Adipose tissue (tissue), 3 donors: ENCODE results near the gene LBHD2. TPM values are rescaled to one million over a fixed set of nuclear protein-coding genes. Genes with fewer than 3 reads are reported as not detected.

Source experiments
- H3K27ac ChIP-seq: one replicate; pipeline ENCODE4 v1.5.1; 2013; ENCODE audit warnings: low read depth, low read length
- WGBS, 3 donors: extraction: QIAGEN DNeasy Blood & Tissue Kit; methylation state at CpG; one replicate each; pipeline ENCODE4 v1.1.7; 2013; 5-methylcytosine and 5-hydroxymethylcytosine counted together
- polyA plus RNA-seq, 3 donors: library from polyadenylated mRNA; stranded (reverse); fragments of 200-250 nt; gene quantifications; one replicate each; pipeline ENCODE4 v1.2.3, GENCODE V29; 2013
- donor health status: healthy with polysubstance abuse.
- donor health status: Bipolar disorder and iron deficiency.
- donor health status: healthy.

The LBHD2 gene
- polyA plus RNA-seq, 3 donors: 0.09 to 3.6 (median 1.2) TPM

DNA sequence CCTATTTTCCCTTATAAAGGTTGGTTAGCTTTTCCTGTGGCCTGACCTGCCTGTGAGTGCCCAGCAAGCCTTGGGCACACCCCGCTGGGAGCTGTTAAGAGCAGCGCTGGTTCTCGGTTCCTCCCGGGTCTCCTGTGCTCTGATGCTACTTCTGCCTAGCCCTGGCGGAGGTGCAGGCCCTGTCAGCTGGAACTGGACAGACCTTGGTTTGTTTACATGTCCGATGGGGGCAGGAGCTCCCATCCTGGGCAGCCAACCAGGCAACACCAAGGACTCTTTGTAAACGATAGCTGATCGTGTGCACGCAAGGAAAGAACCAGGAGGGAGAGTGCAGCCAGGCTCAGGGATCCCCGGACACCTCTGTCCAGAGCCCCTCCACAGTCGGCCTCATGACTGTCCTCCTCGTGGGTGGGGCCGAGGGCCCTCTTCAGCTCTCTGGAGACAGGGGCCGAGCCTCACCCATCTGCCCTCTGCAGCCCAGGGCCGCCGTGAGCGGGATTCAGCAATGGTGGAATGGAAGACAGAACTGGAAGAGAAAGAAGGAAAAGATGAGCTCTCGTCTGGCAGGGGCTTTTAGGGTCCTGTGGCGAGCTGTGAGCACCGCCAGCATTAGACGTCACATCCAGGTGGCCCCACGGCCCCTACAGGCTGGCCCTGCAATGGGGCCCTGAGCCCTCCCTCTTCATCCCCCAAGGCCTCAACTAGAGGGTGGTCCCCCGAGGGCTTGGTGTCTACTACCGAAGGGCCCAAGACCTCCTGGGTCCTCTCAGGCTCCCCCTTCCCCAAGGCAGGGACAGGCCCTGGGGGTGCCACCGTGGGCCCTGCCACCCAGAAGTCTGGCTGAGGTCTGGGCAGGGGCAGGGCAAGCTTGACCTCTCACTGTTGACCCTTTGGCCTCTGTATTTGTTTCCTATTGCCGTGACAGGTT lies 51.6 kb downstream of the LBHD2 start:
- 85 to 88% (median 87%) methylated on average over 26 of the region's 26 CpGs for WGBS, 3 donors
- H3K27ac ChIP-seq: no peak overlapping the region

GRCh38 chr14:103136388-103137271 lies 52.6 kb downstream of the LBHD2 start:
- WGBS, 3 donors: 58 to 76% (median 60%) methylated on average over 20 of the region's 20 CpGs
- no peak overlapping the region for H3K27ac ChIP-seq

DNA sequence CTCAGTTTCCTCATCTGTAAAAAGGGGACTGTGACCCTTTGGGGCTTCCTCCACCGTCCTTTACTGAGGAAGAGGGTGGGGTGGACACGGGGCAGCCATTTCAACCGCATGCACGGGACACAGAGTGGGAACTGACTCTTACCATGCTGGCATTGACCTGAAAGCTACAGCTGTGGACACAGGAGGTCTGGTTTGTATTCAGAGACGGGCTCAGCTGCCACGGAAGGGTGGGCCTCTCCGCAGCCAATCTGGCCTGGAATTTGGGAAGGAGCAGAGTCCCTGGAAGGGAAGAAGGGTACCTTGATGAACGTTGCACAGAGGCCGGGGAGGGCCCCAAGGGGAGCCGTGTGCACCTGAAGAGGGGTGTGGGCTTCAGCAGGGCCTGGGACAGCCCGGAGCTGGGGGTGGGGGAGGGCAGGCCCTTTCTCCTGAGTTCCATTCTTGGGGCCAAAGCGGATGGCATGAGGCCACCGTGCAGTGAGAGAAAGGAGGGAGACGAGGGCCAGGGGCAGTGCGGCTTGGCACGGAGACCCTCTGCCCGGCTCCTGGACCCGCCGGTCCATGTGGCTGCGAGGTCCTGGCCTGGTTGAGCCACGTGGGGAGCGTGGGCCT lies 53.8 kb downstream of the LBHD2 start:
- H3K27ac ChIP-seq: no peak overlapping the region
- WGBS, 3 donors: 72 to 82% (median 80%) methylated on average over 15 to 22 of the region's 22 CpGs

DNA sequence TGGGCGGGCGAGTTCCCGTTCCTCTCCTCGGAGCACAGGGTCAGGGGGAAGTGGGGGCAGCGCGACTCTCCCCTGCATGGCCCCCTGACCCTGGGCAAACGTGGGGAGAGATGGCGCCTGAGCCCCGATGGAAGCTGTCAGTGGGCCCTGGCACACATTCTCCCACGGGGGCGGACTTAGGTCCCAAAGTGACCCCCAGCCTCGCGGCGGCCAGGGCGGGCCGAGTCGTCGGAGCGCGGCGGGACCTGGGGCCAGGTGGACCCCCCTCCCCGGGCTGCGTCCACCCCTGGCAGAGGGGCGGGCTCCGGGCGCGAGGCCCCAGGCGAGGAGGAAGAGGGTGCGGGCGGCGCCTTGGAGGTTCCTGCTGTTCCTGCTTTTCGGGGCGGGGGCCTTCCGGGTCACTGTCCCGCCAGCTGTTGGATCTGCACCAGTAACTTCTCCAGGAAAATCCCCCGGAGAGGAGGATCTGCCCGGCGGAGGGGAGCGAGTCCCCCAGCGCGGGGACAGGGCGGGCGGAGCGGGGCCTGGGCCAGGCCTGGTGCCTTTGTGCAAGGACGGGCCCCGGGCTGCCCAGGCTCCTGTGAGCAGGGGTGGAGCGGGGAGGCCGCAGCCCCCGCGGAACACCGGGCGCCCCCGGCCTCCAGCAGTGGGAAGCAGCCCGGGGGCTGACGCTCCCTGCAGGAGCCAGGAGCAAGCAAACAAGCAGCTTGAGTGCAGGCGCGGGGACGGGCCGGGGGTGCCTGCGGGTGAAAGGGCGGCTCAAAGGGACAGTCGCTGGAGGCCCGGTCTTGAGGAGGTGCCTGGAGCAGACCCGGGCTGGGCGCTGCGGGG lies 54.5 kb downstream of the LBHD2 start:
- 22 to 48% (median 32%) methylated on average over 54 to 66 of the region's 66 CpGs for WGBS, 3 donors
- no peak overlapping the region for H3K27ac ChIP-seq

DNA sequence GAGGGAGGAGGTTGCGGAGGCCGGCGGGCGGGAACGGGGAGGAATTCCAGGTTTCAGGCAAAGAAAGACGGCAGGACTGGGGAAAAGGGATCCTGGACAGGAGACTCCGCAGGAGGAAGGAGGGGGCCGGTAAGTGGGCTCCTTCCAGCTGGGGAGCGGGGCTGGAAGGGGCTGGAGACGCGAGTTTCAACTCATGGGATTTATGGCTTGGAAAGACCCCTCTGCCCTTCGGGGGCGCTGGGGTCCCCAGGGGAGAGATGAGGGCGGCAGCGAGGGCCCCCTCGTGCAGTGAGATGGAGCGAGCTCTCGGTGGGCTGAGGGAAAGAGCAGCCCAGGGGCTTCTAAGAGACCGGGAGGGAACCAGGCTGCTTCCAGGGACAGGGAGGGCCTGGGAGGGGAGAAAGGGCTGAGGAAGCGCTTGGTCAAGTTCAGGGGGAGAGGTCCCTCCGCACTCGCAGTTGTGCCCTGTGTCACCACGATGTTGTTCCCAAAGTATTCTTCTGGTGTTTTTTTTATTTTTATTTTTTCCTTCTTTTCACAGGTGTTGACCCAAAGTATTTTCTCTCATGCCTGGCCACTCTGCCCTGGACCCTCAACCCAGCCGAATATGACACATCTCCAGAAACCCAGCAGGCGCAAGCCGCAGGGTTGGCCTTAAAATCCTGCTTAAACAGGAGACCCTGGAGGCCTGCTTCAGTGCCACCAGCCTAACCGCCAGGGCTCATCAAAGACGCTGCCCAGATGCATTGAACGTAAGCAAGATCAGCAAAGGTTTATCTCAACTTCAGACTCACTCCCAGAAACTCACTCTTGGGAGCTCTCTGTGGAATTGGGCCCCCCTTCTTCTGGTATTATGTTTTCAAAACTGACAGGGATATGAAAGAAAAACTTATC lies 55.4 kb downstream of the LBHD2 start:
- H3K27ac ChIP-seq: no peak overlapping the region
- WGBS, 3 donors: 64 to 69% (median 67%) methylated on average over 29 of the region's 29 CpGs

Other genes with a start within 250 kb of the LBHD2 start
- 10 to 100 TPM in 1 of 3 donors, 1 to 10 TPM in 2; 1.5 to 12.3 (median 2.0) TPM for gene AMN, start 161.5 kb upstream of the LBHD2 start, polyA plus RNA-seq
- 10 to 100 TPM; 22.8 to 53.5 (median 39.0) TPM for gene CDC42BPB, start 26.7 kb upstream of the LBHD2 start, polyA plus RNA-seq
- 1 to 10 TPM; 1.7 to 4.5 (median 1.7) TPM for gene EXOC3L4, start 10.5 kb downstream of the LBHD2 start, polyA plus RNA-seq
- gene TNFAIP2, start 39.3 kb downstream of the LBHD2 start, polyA plus RNA-seq: 100 to 1,000 TPM in 2 of 3 donors, 10 to 100 TPM in 1; 24.6 to 405 (median 266) TPM